KOPT-K1 (cell line): ENCODE data around the gene FOXN4.

ENCODE experiments used
- H3K27ac ChIP-seq: fragments of 200-600 bp; sonication (generic); 2 replicates; pipeline ENCODE4 v1.5.1; 2016; ENCODE audit warnings: antibody characterized with exemption, mild to moderate bottlenecking, low read depth, low read length; ENCODE audit not compliant: poor library complexity, severe bottlenecking
- H3K36me3 ChIP-seq: fragments of 200-600 bp; sonication (generic); 2 replicates; pipeline ENCODE4 v1.5.1; 2017; ENCODE audit warnings: antibody characterized with exemption, mild to moderate bottlenecking, low read length, moderate library complexity; ENCODE audit not compliant: insufficient read depth
- H3K9me3 ChIP-seq: fragments of 200-600 bp; sonication (generic); 2 replicates; pipeline ENCODE4 v1.5.1; 2017; ENCODE audit warnings: antibody characterized with exemption, low read length, mild to moderate bottlenecking; ENCODE audit not compliant: insufficient read depth, poor library complexity, severe bottlenecking

The FOXN4 gene

GRCh38 chr12:109240365-109240764 is 68.7 kb downstream of the FOXN4 start:
- Histone ChIP-seq H3K9me3 (no peaks in the 10 kb centered on the region), H3K27ac (no peak overlapping the region), H3K36me3 (peaks cover 30% of the 10 kb centered on the region)

GRCh38 chr12:109239691-109240090 is 69.4 kb downstream of the FOXN4 start:
- no peak overlapping the region for H3K27ac ChIP-seq
- H3K9me3 ChIP-seq = no peaks in the 10 kb centered on the region
- peaks cover 30% of the 10 kb centered on the region for H3K36me3 ChIP-seq

- Histone ChIP-seq H3K36me3 (peaks cover 30% of the 10 kb centered on the region), H3K27ac (no peak overlapping the region), H3K9me3 (no peaks in the 10 kb centered on the region)
Observed at GRCh38 chr12:109239179-109239578, 69.9 kb downstream of the FOXN4 start.

- Histone ChIP-seq H3K36me3 (peaks cover 15% of the 10 kb centered on the region; the same call in 1 of the 2 replicates), H3K9me3 (no peaks in the 10 kb centered on the region), H3K27ac (no peak overlapping the region)
Observed at GRCh38 chr12:109236257-109236656, 72.8 kb downstream of the FOXN4 start.

- H3K36me3 ChIP-seq = peaks cover 11% of the 10 kb centered on the region; the same call in 1 of the 2 replicates
- H3K27ac ChIP-seq = no peak overlapping the region
- H3K9me3 ChIP-seq = no peaks in the 10 kb centered on the region
Observed at GRCh38 chr12:109234012-109234411, 75.1 kb downstream of the FOXN4 start.

- Histone ChIP-seq H3K36me3 (peaks cover 11% of the 10 kb centered on the region; the same call in 1 of the 2 replicates), H3K27ac (no peak overlapping the region), H3K9me3 (no peaks in the 10 kb centered on the region)
Observed at GRCh38 chr12:109232731-109233130, 76.4 kb downstream of the FOXN4 start.

- Histone ChIP-seq H3K27ac (no peak overlapping the region), H3K36me3 (no peaks in the 10 kb centered on the region), H3K9me3 (no peaks in the 10 kb centered on the region)
Observed at GRCh38 chr12:109230193-109230592, 78.9 kb downstream of the FOXN4 start.

- no peak overlapping the region for H3K27ac ChIP-seq
- H3K9me3 ChIP-seq = no peaks in the 10 kb centered on the region
- H3K36me3 ChIP-seq = peaks cover 6% of the 10 kb centered on the region; the same call in 1 of the 2 replicates
Observed at GRCh38 chr12:109228664-109229063, 80.4 kb downstream of the FOXN4 start.
